GDM1 (cell line): ENCODE data around the gene ZNF487.
"Not testable (repeated sequence)": the region's sequence is repeated elsewhere in the genome, so short reads cannot be mapped to it uniquely, and the experiment has no call there.

Source experiments
- DNase-seq: peaks from one replicate; lab custom pipeline; 2025; lab: John Stamatoyannopoulos, UW

ZNF487 gene

DNA sequence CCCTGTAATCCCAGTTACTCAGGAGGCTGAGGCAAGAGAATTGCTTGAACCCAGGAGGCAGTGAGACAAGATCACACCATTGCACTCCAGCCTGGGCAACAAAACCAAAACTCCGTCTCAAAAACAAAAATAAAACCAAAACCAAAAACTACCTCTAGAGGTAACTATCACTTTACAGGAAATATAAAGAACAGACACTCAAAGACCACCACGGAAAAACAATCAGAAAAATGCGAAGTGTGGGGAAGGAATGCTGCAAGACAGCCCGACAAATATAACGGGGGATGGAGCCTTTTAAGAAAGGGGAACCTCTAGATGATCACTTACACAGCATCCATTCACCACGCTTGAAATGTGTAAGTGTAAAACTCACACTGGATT lies 32.2 kb upstream of the ZNF487 start:
- no peak for DNase-seq

DNA sequence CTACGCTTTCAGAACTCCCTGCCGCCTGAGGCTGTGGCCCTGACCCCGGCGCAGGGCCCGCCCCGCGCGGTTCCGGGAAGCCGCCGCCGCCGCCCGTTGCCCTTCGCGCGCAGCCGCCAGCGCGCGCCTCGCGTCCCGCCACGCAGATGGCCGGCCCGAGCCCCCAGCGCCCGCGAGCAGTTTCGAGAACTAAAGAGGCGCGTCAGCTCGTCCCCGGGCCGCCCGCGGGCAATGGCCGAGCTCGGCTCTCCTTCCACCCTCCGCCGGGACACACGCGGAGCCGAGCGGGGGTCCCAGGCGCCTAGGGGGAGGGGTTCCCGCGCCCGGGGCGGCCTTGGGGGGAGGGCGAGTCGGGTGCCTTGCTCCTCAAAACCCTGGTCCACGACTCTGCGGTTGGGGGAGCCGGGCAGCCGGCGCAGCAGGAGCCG lies 29.7 kb upstream of the ZNF487 start:
- peak; percentile 26 for DNase-seq

DNA sequence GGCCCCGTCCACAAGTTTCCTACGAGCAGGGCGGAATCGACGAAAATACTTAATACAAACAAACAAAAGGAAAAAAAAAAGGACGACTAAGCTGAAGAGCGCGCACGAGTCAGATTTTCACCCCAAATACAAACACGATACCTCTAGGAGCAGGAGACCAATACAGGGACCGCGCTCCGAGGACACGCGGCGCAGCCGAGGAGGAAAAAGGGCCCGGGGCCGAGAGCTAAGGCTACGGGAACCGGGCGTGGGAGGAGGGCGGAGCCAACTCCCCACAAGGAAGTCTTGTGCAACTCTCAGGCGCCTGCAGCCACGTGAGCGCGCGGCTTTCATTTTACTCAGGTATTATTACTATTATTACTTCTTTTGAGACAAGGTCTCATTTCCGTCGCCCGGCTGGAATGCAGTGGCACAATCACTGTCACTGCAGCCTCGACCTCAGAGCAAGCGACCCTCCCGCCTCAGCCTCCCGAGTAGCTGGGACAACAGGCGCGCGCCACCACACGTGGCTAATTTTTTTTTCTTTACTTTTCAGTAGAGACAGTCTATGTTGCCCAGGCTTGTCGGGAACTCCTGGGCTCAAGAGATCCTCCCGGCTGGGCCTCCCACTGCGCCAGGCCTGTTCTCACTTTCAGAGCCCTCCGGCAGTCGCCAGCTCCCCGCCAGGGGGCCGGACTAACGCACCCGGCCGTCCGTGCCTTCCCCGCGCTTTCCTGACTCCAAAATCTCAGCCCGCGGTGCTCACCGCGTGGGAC lies 29.2 kb upstream of the ZNF487 start:
- DNase-seq, result peak; percentile 74

DNA sequence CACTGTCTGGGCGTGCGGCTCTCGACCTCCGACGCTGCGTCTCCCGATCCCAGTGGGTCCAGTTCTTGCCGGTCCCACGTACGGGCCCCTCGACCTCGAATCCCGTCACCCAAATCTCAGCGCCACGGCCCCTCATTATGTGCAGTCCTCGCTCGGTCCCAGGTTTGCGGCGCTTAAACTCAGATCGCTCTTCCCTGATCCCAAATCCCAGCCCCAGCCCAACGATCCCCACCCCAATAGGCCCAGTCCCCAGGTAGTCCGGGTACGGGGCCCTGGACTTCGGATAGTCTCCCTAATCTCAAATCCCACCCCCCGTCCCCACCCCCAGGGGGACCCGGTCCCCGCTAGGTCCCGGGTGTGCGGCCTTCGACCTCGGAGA lies 28.6 kb upstream of the ZNF487 start:
- DNase-seq, result no peak

DNA sequence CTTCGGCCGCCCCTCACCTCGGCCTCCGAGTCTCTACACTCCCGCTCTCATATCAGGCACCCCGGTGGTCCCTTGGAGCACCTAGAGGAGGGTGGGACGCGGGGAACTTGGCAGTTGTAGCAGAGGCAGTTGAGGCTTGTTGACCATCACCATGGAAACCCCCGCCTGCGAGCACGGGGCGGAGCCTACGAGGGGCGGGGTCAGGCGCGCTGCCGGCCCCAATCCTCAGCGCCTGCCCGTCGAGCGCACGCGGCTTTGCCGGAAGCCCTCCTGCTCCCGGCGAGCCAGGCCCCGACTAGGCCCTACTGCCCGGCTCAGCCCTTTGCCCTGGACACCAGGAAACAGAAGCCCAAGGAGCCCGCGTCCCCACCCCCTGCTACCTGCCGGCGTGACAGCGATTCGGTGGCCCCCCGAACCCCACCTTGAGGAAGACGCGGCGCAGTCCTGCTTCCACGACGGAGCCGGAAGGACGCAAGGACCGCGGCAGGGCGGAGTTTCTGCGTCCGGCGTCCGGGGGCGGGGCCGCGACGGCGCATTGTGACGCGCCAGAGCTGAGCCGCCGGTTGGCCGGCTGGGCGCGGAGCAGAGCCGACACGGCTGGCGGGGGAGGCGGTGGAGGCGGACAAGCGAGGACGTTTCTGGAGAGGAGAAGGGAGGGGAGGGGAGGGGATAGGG lies 28.1 kb upstream of the ZNF487 start, which contains the start of gene HNRNPF:
TSS of gene HNRNPF (minus strand) at position 477 of the 675 bp plus-strand sequence. CDS start 21,302 bp downstream, outside the sequence.
- DNase-seq, result peak; percentile 94

DNA sequence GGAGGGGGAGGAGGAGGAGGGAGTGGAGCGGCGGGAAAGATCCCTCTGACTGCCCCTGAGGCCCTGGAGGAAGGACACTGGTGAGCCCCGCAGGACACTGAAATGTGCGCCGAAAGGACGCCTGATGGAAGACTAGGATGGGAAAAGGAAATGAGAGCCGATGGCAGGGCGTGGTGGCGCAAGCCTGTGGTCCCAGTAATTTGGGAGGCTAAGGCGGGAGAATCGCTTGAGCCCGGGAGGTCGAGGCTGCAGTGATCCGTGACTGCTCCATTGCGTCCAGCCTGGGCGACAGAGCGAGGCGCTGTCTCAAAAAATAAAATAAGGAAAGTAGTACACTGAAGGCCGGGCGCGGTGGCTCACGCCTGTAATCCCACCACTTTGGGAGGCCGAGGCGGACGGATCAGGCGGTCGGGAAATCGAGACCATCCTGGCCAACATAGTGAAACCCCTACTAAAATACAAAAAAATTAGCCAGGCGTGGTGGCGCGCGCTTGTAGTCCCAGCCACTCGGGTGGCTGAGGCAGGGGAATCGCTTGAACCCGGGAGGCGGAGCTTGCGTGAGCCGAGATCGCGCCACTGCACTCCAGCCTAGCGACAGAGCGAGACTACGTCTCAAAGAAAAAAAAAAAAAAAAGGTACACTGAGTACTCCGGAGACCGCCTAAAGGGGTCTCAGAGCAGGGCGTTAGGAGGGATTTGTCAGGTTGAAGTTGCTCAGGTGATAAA lies 27.4 kb upstream of the ZNF487 start:
- no peak for DNase-seq

DNA sequence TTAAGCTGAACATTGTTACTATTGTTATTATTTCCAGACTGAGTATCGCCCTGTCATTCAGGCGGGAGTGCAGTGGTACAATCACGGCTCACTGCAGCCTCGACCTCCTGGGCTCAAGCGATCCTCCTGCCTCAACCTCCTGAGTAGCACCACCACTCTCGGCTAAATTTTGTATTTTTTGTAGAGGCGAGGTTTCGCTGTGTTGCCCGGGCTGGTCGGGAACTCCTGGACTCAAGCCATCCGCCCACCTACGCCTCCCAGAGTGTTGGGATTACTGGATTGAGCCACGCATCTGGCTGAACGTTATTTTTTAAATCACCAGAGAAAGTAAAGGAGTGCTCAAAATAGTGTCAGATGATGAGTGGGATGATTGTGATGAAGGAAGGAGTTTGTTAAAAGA lies 26.6 kb upstream of the ZNF487 start:
- DNase-seq, result no peak

DNA sequence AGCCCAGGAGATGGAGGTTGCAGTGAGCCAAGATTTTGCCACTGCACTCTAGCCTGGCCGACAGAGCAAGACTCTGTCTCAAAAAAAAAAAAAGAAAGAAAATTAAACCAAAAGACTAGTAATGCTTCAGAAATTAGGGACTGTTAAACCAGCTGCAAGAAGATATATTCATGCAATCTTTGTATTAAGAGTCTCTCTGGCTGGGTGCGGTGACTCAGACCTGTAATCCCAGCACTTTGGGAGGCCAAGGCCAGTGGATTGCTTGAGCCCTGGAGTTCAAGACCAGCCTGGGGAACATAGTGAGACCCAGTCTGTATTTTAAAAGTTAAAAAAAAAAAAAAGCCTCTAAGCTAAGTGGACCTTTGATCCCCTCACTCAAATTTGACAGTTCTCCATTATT lies 25.4 kb upstream of the ZNF487 start:
- DNase-seq, result no peak

DNA sequence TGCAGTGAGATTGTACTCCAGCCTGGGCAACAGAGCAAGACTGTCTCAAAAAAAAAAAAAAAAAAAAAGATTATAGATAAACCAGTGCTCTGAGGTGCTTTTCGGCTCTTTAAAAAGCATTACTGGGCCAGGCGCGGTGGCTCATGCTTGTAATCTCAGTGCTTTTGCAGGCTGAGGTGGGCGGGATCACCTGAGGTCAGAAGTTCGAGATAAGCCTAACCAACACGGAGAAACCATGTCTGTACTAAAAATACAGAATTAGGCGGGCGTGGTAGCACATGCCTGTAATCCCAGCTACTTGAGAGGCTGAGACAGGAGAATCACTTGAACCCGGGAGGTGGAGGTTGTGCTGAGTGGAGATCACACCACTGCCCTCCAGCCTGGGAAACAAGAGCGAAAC lies 21.4 kb upstream of the ZNF487 start:
- DNase-seq, result no peak

DNA sequence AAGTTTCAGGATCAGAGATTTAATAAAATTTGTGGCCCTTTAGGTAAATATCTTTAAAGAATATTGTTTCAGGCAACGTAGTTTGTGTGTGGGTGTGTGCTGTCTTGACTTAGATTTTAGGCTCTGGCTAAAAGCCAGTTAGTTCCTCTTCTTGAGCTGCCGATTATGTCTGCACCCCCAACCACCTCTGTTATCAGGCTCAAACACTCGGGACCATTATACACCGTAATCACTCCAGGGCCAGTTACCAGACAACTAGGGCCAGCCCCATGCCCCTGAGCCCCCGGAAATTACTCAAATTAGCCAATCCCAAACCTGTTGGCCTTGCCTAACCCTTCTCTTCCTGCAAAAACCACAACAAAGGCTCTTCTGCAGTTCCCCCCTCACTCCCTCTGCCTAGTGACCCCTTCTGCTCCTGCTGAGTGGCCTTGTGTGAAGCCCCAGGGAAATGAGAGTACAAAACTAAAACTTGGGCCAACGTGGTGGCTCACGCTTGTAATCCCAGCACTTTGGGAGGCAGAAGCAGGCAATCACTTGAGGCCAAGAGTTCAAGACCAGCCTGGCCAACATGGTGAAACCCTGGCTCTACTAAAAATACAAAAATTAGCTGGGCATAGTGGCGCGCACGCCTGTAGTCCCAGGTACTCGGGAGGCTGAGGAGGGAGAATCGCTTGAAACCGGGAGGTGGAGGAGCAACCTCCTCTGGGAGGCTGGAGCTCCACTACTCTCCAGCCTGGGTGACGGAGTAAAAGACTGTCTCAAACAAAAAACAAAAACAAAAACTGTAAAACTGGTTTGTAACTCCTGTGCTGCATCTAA lies 18.8 kb upstream of the ZNF487 start:
- DNase-seq, result peak; percentile 96

DNA sequence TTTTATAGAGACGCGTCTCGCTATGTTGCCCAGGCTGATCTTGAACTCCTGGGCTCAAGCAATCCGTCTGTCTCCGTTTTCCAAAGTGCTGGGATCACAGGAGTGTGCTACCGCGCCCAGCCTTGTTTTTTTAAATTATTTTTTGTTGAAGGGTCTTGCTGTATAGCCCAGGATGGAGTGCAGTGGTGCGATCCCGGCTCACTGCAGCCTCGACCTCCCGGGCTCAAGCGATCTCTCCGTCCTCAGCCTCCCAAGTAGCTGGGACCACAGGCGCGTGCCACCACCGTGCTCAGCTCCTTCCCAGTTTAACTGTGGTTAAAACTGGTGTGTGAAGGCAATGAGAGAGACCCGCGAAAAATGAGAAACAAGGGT lies 16.9 kb upstream of the ZNF487 start:
- DNase-seq, result no peak

DNA sequence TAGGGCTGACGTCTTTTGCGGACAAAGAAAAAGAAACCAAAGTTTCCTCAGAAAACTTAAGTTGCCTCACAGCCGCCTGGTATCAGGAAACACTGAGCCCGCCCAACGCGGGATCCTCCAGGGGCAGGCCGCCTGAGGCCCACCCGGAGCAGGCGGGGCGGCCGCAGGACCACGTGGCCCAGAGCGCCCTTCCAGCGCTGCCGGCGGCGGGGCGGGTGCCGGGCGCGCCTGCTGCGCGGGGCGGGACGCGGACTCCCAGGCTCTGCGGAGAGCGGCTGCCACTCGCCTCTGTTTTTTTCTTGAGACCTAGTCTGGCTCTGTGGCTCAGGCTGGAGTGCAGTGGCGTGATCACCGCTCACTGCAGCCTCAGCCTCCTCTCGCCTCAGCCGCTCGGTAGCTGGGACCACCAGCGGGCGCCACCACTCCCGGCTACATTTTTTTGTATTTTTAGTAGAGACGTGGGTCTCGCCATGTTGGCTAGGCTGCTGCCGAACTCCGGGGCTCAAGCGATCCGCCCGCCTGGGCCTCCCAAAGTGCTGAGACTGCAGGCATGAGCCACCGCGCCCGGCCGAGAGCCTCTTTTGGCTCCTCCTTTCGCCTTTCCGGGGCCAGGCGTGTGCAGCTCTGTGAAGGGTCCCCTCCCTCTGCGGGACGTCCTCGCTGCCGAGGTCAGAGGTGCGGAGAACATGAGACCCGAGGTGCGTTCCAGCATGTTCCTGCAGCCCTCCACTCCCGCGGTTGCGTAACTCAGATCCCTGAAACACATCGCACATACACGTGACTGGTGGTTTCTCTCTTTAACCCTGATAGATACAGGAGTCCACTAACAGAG lies 16.3 kb upstream of the ZNF487 start:
- DNase-seq, result peak; percentile 79

DNA sequence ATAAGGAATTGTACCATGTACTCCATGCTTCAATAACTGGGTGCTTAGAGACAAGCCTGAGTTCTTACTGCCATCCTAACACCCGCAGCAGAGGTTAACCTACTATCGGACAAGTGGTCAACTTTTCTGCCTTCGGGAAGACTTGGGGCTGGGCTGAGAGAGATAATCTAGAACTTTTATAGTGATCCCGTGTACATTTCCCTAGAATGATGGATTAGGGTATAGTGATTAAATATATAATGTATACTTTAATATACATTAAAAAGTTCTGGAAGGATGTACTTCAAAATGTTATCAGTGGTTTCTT lies 15.8 kb upstream of the ZNF487 start:
- DNase-seq, result no peak

DNA sequence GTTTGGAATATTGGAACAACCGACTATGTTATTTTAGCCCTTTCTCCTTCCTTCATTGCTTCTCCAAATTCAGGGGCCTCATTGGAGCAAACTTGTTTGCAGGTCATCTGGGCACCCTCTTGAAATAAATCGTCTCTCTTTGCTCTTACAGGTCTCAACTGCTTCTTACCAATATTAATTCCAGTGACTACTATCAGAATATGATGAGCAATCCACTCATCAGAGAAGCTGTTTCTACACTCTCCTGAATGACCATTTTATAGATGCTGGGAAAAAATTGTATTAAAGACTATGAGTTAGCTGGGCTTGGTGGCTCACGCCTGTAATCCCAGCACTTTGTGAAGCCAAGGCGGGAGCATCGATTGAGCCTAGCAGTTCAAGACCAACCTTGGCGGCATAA lies 15.4 kb upstream of the ZNF487 start:
- no peak for DNase-seq

DNA sequence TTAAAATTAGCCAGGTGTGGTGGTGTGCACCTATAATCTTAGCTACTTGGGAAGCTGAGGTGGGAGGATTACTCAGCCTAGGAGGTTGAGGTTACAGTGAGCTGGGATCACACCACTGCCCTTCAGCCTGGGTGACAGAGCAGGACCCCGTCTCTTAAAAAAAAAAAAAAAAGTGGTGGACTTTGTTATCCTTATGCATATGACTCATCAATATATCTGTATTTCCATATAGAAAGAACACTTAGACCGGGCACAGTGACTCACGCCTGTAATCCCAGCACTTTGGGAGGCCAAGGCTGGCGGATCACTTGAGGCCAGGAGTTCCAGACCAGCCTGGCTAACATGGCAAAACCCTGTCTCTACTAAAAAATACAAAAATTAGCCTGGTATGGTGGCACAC lies 15.0 kb upstream of the ZNF487 start:
- not testable (repeated sequence) for DNase-seq

DNA sequence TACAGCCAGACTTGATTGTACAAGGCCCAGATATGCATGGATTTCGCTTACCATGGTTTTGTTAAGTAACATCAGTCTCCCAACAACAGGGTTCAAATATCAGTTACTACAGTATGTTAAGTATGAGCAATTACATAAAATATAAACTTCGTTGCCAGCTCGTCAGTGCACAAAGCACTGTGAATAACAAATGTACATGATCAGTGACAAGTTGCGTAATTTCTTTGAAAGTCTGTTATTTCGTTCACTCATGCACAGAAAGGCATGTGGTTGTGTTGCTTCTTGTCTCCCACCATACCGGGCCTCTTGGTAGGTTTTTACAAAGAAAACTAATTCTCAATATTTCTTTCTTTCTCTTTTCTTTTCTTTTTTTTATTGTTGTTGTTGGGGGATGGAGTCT lies 12.5 kb upstream of the ZNF487 start:
- DNase-seq, result no peak

DNA sequence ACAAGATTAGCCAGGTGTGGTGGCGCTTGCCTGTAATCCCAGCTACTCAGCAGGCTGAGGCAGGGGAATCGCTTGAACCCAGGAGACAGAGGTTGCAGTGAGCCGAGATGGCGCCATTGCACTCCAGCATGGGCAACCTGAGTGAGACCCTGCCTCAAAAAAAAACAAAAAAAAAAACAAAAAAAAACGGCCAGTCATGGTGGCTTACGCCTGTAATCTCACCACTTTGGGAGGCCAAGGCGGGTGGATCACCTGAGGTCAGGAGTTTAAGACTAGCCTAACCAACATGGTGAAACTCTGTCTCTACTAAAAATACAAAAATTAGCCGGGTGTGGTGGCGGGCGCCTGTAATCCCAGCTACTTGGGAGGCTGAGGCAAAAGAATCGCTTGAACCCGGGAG lies 10.4 kb upstream of the ZNF487 start:
- DNase-seq, result not testable (repeated sequence)

DNA sequence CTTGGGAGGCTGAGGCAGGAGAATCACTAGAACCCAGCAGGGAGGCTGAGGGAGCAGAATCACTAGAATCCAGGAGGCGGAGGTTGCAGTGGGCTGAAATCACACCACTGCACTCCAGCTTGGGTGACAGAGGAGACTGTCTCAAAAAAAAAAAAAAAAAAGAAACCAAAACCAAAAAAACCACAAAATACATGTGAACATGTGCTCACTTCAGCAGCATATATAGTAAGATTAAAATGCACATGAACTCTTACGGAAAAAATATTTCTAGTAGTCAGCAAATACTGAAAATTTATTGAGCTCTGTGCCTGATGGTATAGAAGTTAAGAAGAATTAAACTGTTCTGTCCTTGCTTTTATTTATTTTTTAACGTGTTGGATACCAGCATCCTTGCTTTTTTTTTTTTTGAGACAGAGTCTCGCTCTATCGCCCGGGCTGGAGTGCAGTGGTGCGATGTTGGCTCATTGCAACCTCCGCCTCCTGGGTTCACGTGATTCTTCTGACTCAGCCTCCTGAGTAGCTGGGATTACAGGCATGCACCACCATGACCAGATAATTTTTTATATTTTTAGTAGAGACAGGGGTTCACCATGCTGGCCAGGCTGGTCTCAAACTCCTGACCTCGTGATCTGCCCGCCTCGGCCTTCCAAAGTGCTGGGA lies 9.6 kb upstream of the ZNF487 start:
- DNase-seq, result no peak

DNA sequence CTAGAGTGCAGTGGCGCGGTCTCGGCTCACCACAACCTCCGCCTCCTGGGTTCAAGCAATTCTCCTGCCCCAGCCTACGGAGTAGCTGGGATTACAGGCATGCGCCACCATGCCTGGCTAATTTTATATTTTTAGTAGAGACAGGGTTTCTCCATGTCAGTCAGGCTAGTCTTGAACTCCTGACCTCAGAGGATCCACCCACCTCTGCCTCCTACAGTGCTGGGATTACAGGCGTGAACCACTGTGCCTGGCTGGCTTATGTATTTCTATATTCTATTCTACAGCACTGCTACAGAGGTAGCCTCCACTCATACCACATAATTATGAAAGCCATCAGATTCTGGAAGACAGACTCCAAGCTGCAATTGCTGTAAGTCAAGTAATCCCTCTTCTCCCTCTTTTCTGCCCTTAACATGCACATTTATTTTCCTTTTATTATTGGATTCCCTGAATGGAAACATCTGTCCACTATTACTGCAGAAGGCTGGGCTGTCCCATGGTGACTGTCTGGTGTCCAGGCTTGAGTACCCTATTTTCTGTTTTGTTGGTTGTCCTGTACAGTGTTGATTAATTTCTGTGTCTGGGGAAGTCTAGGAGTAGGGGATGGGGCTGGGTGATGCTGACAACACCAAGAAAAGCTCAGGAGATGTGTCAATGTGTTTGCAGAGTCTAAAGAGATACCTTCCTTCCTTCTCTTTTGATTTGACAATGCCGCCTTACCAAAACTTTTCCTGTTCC lies 5.8 kb upstream of the ZNF487 start:
- DNase-seq, result no peak

DNA sequence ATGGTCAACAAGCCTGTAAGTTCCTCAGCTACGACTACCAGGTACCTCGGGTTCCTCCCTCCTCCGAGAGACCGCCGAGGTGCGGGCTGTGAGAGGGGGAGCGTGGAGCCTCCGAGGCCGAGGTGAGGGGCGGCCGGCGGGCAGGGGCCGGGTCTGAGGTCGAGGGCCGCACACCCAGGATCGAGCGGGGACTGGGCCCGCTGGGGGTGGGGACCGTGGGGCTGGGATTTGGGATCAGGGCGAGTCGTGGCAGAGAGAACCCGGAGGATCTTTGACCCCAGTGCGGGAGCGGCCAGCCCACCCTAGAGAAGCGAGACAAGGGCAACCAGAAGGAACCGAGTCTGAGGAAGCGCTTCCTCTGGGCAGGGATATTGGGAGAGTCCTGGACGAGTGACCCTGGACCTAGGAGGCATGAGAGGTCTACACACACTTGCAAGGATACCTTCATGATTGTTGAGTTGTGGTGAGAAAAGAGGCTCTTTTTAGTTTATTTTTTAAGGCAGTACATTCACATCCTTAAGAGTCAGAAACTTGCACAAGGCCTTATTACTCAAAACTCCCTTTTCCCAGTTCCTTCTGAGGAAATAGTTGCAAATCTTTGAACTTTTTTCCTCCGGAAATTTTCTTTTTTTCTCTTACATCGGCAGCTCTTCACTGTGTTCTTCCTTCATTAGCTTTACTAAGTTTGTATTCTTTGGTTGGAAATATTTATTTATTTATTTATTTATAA lies 395 bp downstream of the ZNF487 start:
- DNase-seq, result no peak
